GM23338 (cell line): ENCODE data around the gene CCT6B. TPM values are rescaled to one million over a fixed set of nuclear protein-coding genes. Genes with fewer than 3 reads are reported as not detected.

Source experiments
- ATAC-seq: fragments of 200-7000 bp; cut with Tn5 transposase; 3 replicates; pipeline ENCODE4 v1.9.1; 2020
- DNase-seq: peaks from one replicate; pipeline ENCODE4 v3.0.0-alpha.2; 2015; ENCODE audit warnings: low spot score
- H2AFZ ChIP-seq: fragments of 200-600 bp; sonication (generic); 2 replicates; pipeline ENCODE4 v1.8.0; 2016; ENCODE audit warnings: antibody characterized with exemption, mild to moderate bottlenecking, moderate library complexity
- H3F3A ChIP-seq: fragments of 200-600 bp; sonication (generic); replicated peaks from 2 replicates; pipeline ENCODE4 v1.8.0; 2017; ENCODE audit warnings: antibody characterized with exemption, mixed run types, low read depth
- H3K27ac ChIP-seq: fragments of 200-600 bp; sonication (generic); 2 replicates; pipeline ENCODE4 v1.6.1; 2016; ENCODE audit warnings: low read depth
- H3K27me3 ChIP-seq: fragments of 200-600 bp; sonication (generic); 2 replicates; pipeline ENCODE4 v1.8.0; 2016; ENCODE audit warnings: mild to moderate bottlenecking, mixed run types, moderate library complexity; ENCODE audit not compliant: insufficient read depth
- H3K36me3 ChIP-seq: fragments of 200-600 bp; sonication (generic); 2 replicates; pipeline ENCODE4 v1.8.0; 2016; ENCODE audit warnings: mild to moderate bottlenecking; ENCODE audit not compliant: insufficient read depth
- H3K4me1 ChIP-seq: fragments of 200-600 bp; sonication (generic); 2 replicates; pipeline ENCODE4 v1.8.0; 2016; ENCODE audit warnings: mild to moderate bottlenecking, moderate library complexity; ENCODE audit not compliant: insufficient read depth
- H3K4me2 ChIP-seq: fragments of 200-600 bp; sonication (generic); 2 replicates; pipeline ENCODE4 v1.7.1; 2017; ENCODE audit warnings: mixed run types
- H3K4me3 ChIP-seq: fragments of 200-600 bp; sonication (generic); 2 replicates; pipeline ENCODE4 v1.6.1; 2016; ENCODE audit warnings: mixed run types
- H3K79me2 ChIP-seq: fragments of 200-600 bp; sonication (generic); replicated peaks from 2 replicates; pipeline ENCODE4 v1.8.0; 2017; ENCODE audit warnings: mild to moderate bottlenecking; ENCODE audit not compliant: insufficient read depth
- H3K9me2 ChIP-seq: fragments of 200-600 bp; sonication (generic); 2 replicates; pipeline ENCODE4 v1.8.0; 2017; ENCODE audit not compliant: insufficient read depth
- H4K20me1 ChIP-seq: fragments of 200-600 bp; sonication (generic); replicated peaks from 2 replicates; pipeline ENCODE4 v1.8.0; 2017; ENCODE audit warnings: mild to moderate bottlenecking; ENCODE audit not compliant: insufficient read depth
- H3K27ac Mint-ChIP-seq: 2 replicates; pipeline ENCODE4 v1.8.0; 2020; ENCODE audit warnings: inconsistent platforms, mild to moderate bottlenecking, moderate library complexity, mixed read lengths
- H3K27me3 Mint-ChIP-seq: 3 replicates; pipeline ENCODE4 v1.8.0; 2022; ENCODE audit warnings: low read depth, mild to moderate bottlenecking, moderate library complexity, mixed read lengths, inconsistent platforms; ENCODE audit not compliant: insufficient read depth, poor library complexity
- H3K36me3 Mint-ChIP-seq: 3 replicates; pipeline ENCODE4 v1.8.0; 2021; ENCODE audit warnings: low read depth, mild to moderate bottlenecking, inconsistent platforms, moderate library complexity, mixed read lengths
- H3K4me1 Mint-ChIP-seq: 3 replicates; pipeline ENCODE4 v1.8.0; 2020; ENCODE audit warnings: mild to moderate bottlenecking, inconsistent platforms, mixed read lengths
- H3K4me3 Mint-ChIP-seq: 3 replicates; pipeline ENCODE4 v1.8.0; 2021; ENCODE audit warnings: moderate library complexity, mild to moderate bottlenecking, inconsistent platforms, mixed read lengths
- H3K9me3 Mint-ChIP-seq: 3 replicates; pipeline ENCODE4 v1.8.0; 2020; ENCODE audit warnings: moderate library complexity, mild to moderate bottlenecking, inconsistent platforms, mixed read lengths
- CREB1 ChIP-seq: fragments of 250-450 bp; sonication (Bioruptor Pico); IDR thresholded peaks from 2 replicates; pipeline ENCODE4 v1.5.0; 2020; ENCODE audit warnings: low read depth, mild to moderate bottlenecking, moderate library complexity
- EZH2 ChIP-seq: fragments of 200-600 bp; sonication (generic); IDR thresholded peaks from one replicate; pipeline ENCODE4 v1.8.0; 2017; ENCODE audit warnings: antibody characterized with exemption, mild to moderate bottlenecking, low read depth; ENCODE audit not compliant: unreplicated experiment
- EZH2phosphoT487 ChIP-seq: fragments of 200-600 bp; sonication (generic); IDR thresholded peaks from one replicate; pipeline ENCODE4 v1.8.1; 2018; ENCODE audit warnings: antibody characterized with exemption; ENCODE audit not compliant: unreplicated experiment
- JUNB ChIP-seq: IDR thresholded peaks from one replicate; pipeline ENCODE4 v1.6.1; 2016; ENCODE audit warnings: antibody characterized with exemption; ENCODE audit not compliant: unreplicated experiment
- NANOG ChIP-seq: IDR thresholded peaks from 2 replicates; pipeline ENCODE4 v1.6.1; 2016; ENCODE audit warnings: antibody characterized with exemption, borderline replicate concordance
- POLR2AphosphoS5 ChIP-seq: IDR thresholded peaks from 2 replicates; pipeline ENCODE4 v1.6.1; 2016; ENCODE audit warnings: antibody characterized with exemption, low read depth
- REST ChIP-seq: IDR thresholded peaks from one replicate; pipeline ENCODE4 v1.6.1; 2018; ENCODE audit warnings: antibody characterized with exemption; ENCODE audit not compliant: unreplicated experiment
- STAT1 ChIP-seq: IDR thresholded peaks from one replicate; pipeline ENCODE4 v1.6.1; 2016; ENCODE audit warnings: antibody characterized with exemption; ENCODE audit not compliant: unreplicated experiment
- ZNF114 ChIP-seq: fragments of 250-450 bp; sonication (Bioruptor Pico); IDR thresholded peaks from 2 replicates; pipeline ENCODE4 v1.5.0; 2020; ENCODE audit warnings: mild to moderate bottlenecking, moderate library complexity
- ZNF331 ChIP-seq: fragments of 250-450 bp; sonication (Bioruptor Pico); IDR thresholded peaks from 2 replicates; pipeline ENCODE4 v1.5.0; 2020; ENCODE audit warnings: low read depth, mild to moderate bottlenecking, moderate library complexity
- ZNF462 ChIP-seq: fragments of 250-450 bp; sonication (Bioruptor Pico); IDR thresholded peaks from 2 replicates; pipeline ENCODE4 v1.5.0; 2020; ENCODE audit warnings: mild to moderate bottlenecking, moderate library complexity
- polyA plus RNA-seq: library from polyadenylated mRNA; unstranded; fragments of >200 nt; fragmentation: Nextera tagmentation; extraction: Ambion mirVana; gene quantifications from 2 replicates; pipeline ENCODE4 v1.2.1, GENCODE V29; 2016
- total RNA-seq: library from RNA; depleted of rRNA; stranded (reverse); fragments of >200 nt; shearing (Covaris generic); gene quantifications from 2 replicates; pipeline ENCODE4 v1.2.3, GENCODE V29; 2014
- TF ChIP-seq, protein P1 (sequence below): IDR thresholded peaks from 2 replicates; pipeline ENCODE4 v1.6.1; 2016; ENCODE audit warnings: antibody characterized with exemption
- TF ChIP-seq, protein P2 (sequence below), 2 experiments: fragments of 200-600 bp in 1 of 2; sonication (generic) in 1 of 2; conservative IDR thresholded peaks; 2 replicates each; pipeline versions ENCODE4 v1.5.1 to v1.6.1; 2016 to 2017; ENCODE audit warnings: antibody characterized with exemption in 2 of 2, low read depth in 2 of 2, mild to moderate bottlenecking in 2 of 2, moderate library complexity in 1 of 2

The CCT6B gene
- total and polyA plus RNA-seq, 2 experiments from 2014 or later = 0.94 to 1.1 TPM

- Histone ChIP-seq H3K4me3 (no peak overlapping the region), H3K4me1 (no peaks in the 10 kb centered on the region), H4K20me1 (no peaks in the 10 kb centered on the region), H3K79me2 (no peaks in the 10 kb centered on the region), H3K36me3 (no peaks in the 10 kb centered on the region), H3F3A (no peaks in the 10 kb centered on the region), H3K4me2 (no peak overlapping the region), H2AFZ (no peak overlapping the region), H3K27ac (no peak overlapping the region), H3K27me3 (peaks cover 3% of the 10 kb centered on the region; the same call in 1 of the 2 replicates), H3K9me2 (no peaks in the 10 kb centered on the region)
- DNase-seq = no peak
- H3K4me1 Mint-ChIP-seq = no peaks in the 10 kb centered on the region
- H3K4me3 Mint-ChIP-seq = no peak overlapping the region
- peaks cover 3% of the 10 kb centered on the region; the same call in 1 of the 3 replicates for H3K9me3 Mint-ChIP-seq
- peaks cover 4% of the 10 kb centered on the region for H3K27me3 Mint-ChIP-seq
- H3K27ac Mint-ChIP-seq = no peak overlapping the region
- TF ChIP-seq ZNF331 (CRISPR knock-in tag) (no peak), ZNF462 (CRISPR knock-in tag) (no peak), JUNB (no peak), NANOG (no peak), REST (no peak), POLR2AphosphoS5 (no peak), EZH2phosphoT487 (no peak), EZH2 (no peak), CREB1 (CRISPR knock-in tag) (no peak), ZNF114 (CRISPR knock-in tag) (no peak), STAT1 (no peak)
- TF ChIP-seq, protein P1, sequence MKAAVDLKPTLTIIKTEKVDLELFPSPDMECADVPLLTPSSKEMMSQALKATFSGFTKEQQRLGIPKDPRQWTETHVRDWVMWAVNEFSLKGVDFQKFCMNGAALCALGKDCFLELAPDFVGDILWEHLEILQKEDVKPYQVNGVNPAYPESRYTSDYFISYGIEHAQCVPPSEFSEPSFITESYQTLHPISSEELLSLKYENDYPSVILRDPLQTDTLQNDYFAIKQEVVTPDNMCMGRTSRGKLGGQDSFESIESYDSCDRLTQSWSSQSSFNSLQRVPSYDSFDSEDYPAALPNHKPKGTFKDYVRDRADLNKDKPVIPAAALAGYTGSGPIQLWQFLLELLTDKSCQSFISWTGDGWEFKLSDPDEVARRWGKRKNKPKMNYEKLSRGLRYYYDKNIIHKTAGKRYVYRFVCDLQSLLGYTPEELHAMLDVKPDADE = no peak
- TF ChIP-seq, protein P2, sequence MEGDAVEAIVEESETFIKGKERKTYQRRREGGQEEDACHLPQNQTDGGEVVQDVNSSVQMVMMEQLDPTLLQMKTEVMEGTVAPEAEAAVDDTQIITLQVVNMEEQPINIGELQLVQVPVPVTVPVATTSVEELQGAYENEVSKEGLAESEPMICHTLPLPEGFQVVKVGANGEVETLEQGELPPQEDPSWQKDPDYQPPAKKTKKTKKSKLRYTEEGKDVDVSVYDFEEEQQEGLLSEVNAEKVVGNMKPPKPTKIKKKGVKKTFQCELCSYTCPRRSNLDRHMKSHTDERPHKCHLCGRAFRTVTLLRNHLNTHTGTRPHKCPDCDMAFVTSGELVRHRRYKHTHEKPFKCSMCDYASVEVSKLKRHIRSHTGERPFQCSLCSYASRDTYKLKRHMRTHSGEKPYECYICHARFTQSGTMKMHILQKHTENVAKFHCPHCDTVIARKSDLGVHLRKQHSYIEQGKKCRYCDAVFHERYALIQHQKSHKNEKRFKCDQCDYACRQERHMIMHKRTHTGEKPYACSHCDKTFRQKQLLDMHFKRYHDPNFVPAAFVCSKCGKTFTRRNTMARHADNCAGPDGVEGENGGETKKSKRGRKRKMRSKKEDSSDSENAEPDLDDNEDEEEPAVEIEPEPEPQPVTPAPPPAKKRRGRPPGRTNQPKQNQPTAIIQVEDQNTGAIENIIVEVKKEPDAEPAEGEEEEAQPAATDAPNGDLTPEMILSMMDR (conservative IDR thresholded peaks at IDR 0.05; ENCODE audit: low read depth in 2 of 2) = no peak
- H3K36me3 Mint-ChIP-seq = no peaks in the 10 kb centered on the region
- ATAC-seq = no peak
Measured at GRCh38 chr17:34926661-34927060, 34.6 kb downstream of the CCT6B start.
